Measurements from ENCODE around the gene SLC8A3. TPM values are rescaled to one million over a fixed set of nuclear protein-coding genes. Genes with fewer than 3 reads are reported as not detected.

The SLC8A3 gene
- total RNA-seq, 1 experiment from 2014 or later = not detected

DNA sequence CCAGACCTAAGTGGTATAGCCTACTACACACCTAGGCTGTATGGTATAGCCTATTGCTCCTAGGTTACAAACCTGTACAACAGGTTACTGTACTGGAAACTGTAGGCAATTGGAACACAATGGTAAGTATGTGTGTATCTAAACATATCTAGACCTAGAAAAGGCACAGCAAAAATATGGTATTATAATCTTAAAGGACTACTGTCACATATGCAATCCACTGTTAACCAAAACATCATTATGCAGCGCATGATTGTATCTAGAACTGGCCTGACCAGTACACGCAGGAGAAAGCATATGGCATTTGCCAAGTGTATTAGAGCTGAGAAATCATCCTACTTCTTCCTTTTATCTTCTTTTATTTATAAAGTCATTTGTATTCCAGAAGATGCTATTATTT lies 75.5 kb downstream of the SLC8A3 start:
- Histone ChIP-seq H3K4me3 (ENCODE audit: low read depth in 2 of 2, low read length in 2 of 2) (no peak overlapping the region), H3K36me3 (ENCODE audit: control insufficient read depth, insufficient read depth, low read length) (no peaks in the 10 kb centered on the region; the same call in 1 of the 2 replicates), H3K27ac (ENCODE audit: low read length) (no peak overlapping the region), H3K27me3 (ENCODE audit: control insufficient read depth, insufficient read depth, low read length) (peaks cover 3% of the 10 kb centered on the region), H3K4me1 (ENCODE audit: control insufficient read depth, insufficient read depth, low read length) (no peaks in the 10 kb centered on the region), H3K9me3 (ENCODE audit: control insufficient read depth, insufficient read depth, low read depth, low read length) (no peaks in the 10 kb centered on the region)
- ATAC-seq (no peak), DNase-seq (ENCODE audit: low read depth, low spot score) (no peak)
- TF ChIP-seq TCF7L2 (IDR thresholded peaks at IDR 0.05; ENCODE audit: low read depth, low read length) (no peak), POLR2AphosphoS5 (IDR thresholded peaks at IDR 0.05; ENCODE audit: low read depth, low read length) (no peak), SIN3A (IDR thresholded peaks at IDR 0.05; ENCODE audit: borderline replicate concordance, insufficient read depth, low read depth, low read length) (no peak)
- TF ChIP-seq, protein P1, sequence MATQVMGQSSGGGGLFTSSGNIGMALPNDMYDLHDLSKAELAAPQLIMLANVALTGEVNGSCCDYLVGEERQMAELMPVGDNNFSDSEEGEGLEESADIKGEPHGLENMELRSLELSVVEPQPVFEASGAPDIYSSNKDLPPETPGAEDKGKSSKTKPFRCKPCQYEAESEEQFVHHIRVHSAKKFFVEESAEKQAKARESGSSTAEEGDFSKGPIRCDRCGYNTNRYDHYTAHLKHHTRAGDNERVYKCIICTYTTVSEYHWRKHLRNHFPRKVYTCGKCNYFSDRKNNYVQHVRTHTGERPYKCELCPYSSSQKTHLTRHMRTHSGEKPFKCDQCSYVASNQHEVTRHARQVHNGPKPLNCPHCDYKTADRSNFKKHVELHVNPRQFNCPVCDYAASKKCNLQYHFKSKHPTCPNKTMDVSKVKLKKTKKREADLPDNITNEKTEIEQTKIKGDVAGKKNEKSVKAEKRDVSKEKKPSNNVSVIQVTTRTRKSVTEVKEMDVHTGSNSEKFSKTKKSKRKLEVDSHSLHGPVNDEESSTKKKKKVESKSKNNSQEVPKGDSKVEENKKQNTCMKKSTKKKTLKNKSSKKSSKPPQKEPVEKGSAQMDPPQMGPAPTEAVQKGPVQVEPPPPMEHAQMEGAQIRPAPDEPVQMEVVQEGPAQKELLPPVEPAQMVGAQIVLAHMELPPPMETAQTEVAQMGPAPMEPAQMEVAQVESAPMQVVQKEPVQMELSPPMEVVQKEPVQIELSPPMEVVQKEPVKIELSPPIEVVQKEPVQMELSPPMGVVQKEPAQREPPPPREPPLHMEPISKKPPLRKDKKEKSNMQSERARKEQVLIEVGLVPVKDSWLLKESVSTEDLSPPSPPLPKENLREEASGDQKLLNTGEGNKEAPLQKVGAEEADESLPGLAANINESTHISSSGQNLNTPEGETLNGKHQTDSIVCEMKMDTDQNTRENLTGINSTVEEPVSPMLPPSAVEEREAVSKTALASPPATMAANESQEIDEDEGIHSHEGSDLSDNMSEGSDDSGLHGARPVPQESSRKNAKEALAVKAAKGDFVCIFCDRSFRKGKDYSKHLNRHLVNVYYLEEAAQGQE (IDR thresholded peaks at IDR 0.05; ENCODE audit: insufficient read depth in 1 of 2, low read depth in 2 of 2, low read length in 1 of 2) = no peak
- TF ChIP-seq, protein P2, sequence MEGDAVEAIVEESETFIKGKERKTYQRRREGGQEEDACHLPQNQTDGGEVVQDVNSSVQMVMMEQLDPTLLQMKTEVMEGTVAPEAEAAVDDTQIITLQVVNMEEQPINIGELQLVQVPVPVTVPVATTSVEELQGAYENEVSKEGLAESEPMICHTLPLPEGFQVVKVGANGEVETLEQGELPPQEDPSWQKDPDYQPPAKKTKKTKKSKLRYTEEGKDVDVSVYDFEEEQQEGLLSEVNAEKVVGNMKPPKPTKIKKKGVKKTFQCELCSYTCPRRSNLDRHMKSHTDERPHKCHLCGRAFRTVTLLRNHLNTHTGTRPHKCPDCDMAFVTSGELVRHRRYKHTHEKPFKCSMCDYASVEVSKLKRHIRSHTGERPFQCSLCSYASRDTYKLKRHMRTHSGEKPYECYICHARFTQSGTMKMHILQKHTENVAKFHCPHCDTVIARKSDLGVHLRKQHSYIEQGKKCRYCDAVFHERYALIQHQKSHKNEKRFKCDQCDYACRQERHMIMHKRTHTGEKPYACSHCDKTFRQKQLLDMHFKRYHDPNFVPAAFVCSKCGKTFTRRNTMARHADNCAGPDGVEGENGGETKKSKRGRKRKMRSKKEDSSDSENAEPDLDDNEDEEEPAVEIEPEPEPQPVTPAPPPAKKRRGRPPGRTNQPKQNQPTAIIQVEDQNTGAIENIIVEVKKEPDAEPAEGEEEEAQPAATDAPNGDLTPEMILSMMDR (IDR thresholded peaks at IDR 0.05) = no peak
- ChIA-PET POLR2A (no interaction called here), CTCF (no interaction called here)
- in situ Hi-C loops (cut with HindIII; ENCODE audit: low pct_unique_long_range_greater_than_20kb, low sequenced_read_pairs) = no loop called here
- no TSS peak for BruUV-seq (replicated peaks)
- intact Hi-C loops (cut with micrococcal nuclease; ENCODE audit: unreplicated experiment) = no loop called here

DNA sequence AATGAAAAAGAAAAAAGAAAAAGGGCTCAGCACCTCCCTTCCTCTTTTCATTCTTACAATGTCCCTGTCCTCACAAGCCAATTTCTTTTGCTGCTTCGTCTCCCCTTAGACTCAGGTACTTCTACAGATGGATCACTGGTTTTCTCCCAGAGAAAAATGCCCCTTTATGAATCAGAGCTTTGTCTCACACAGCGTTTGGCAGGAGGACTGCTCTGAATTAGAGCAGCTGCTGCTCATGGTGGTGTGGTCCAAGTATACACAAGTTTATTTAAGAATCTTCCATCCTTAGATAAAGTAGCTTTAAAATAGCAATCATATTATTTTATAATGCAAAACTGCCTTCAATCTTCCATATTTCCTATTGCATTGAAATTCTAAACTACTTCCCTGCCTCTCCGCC lies 80.3 kb downstream of the SLC8A3 start:
- intact Hi-C loops (cut with micrococcal nuclease; ENCODE audit: unreplicated experiment) (no loop called here), in situ Hi-C loops (cut with HindIII; ENCODE audit: low pct_unique_long_range_greater_than_20kb, low sequenced_read_pairs) (no loop called here)
- ChIA-PET CTCF (interaction anchor here (0.6 kb wide), 1 partner anchor 28 kb away, joined by 3 read pairs; no protein-coding TSS in a partner anchor), POLR2A (no interaction called here)
- Histone ChIP-seq H3K4me3 (ENCODE audit: low read depth in 2 of 2, low read length in 2 of 2) (no peak overlapping the region), H3K27me3 (ENCODE audit: control insufficient read depth, insufficient read depth, low read length) (peaks cover 5% of the 10 kb centered on the region), H3K27ac (ENCODE audit: low read length) (no peak overlapping the region), H3K4me1 (ENCODE audit: control insufficient read depth, insufficient read depth, low read length) (no peaks in the 10 kb centered on the region), H3K36me3 (ENCODE audit: control insufficient read depth, insufficient read depth, low read length) (no peaks in the 10 kb centered on the region; the same call in 1 of the 2 replicates), H3K9me3 (ENCODE audit: control insufficient read depth, insufficient read depth, low read depth, low read length) (no peaks in the 10 kb centered on the region)
- DNase-seq (ENCODE audit: low read depth, low spot score) (no peak), ATAC-seq (no peak)
- no peak for TF ChIP-seq TCF7L2 (IDR thresholded peaks at IDR 0.05; ENCODE audit: low read depth, low read length)
- TF ChIP-seq, protein P1 (IDR thresholded peaks at IDR 0.05; ENCODE audit: insufficient read depth in 1 of 2, low read depth in 2 of 2, low read length in 1 of 2) = no peak
- TF ChIP-seq, protein P2 (IDR thresholded peaks at IDR 0.05) = no peak
- no peak for TF ChIP-seq SIN3A (IDR thresholded peaks at IDR 0.05; ENCODE audit: borderline replicate concordance, insufficient read depth, low read depth, low read length)
- TF ChIP-seq POLR2AphosphoS5 (IDR thresholded peaks at IDR 0.05; ENCODE audit: low read depth, low read length) = no peak
- BruUV-seq (replicated peaks) = no TSS peak
